ENCODE data around the gene MARCHF4. TPM values are rescaled to one million over a fixed set of nuclear protein-coding genes. Genes with fewer than 3 reads are reported as not detected.

MARCHF4 gene
- total and polyA plus RNA-seq, 2 donors (not counting 3 experiments of a cell fraction or from before 2014, with no cell fraction given), result 11.7 to 21.5 TPM

DNA sequence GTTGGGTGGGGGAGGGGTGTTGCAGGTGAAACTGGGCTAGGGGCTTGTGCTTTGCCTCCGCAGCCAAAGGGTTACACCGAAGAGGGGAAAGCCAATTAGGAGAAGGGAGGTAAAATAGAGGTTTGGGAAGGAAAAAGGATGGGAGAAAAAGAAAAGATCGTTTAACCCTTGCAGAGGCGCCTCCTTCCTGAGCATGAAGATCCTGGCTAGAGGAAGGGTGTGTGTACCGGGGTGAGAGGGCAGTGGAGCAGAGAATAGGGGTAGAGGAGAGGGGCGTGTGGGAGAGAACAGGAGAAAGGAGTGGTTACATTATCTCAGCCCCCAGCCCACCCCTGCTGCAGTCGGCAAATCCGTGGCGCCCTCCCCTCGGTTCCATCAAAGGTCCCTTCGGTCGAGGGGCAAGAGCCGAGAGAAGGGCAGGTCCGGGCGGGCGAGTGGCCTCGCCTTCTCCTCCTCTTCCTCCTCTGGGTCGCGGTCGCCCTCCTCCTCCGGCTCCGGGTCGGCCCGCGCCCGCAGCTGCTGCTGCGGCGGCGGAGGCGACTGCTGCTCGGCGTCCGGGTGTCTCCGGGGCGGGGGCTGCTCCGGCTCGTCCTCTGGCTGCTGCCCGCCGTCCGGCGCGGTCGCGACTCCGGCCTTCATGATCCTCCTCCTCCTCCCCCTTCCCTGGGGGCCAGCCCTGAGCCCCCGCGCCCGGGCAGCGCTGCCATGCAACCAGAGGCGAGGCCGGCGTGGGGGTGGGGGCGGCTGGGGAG lies 1.1 kb downstream of the MARCHF4 start:
- ChIA-PET CTCF (interaction anchor here (1.0 to 3.1 kb wide), 5 partner anchors 12 to 41 kb away, joined by 3 to 52 read pairs (median 4); partner anchors contain the start of gene SMARCAL1), POLR2A (interaction anchor here (0.7 kb wide), 1 partner anchor 999 kb away, joined by 3 read pairs; no protein-coding TSS in a partner anchor)
- peak overlapping the region; percentile 78 for H2AFZ ChIP-seq (ENCODE audit: low read depth, low read length)
- DNase-seq (ENCODE audit: low read depth, low spot score), result peak; percentile 17
- TF ChIP-seq POLR2A (IDR thresholded peaks at IDR 0.05; ENCODE audit: low read depth, low read length), result peak; percentile 62
- no peak for TF ChIP-seq EZH2 (IDR thresholded peaks at IDR 0.05; ENCODE audit: borderline replicate concordance, low read depth, low read length, severe bottlenecking)
- dilution Hi-C loops (cut with MboI; ENCODE audit: extremely low pct_ligation_motif_present, low sequenced_read_pairs) (no loop called here), intact Hi-C loops (cut with micrococcal nuclease) (no loop called here)
- peak overlapping the region; percentile 94 for H3K4me2 ChIP-seq (ENCODE audit: insufficient read depth, low read length)
- H3K9me1 ChIP-seq (replicated peaks; ENCODE audit: control insufficient read depth, extremely low read depth, insufficient read depth, low read length), result no peaks in the 10 kb centered on the region
- H3K4me1 ChIP-seq (ENCODE audit: control insufficient read depth, extremely low read depth, insufficient read depth, low read length), result peaks cover 57% of the 10 kb centered on the region
- no peak for FAIRE-seq
- peak overlapping the region; percentile 92 for H3K9ac ChIP-seq (replicated peaks; ENCODE audit: extremely low read depth, insufficient read depth, low read length)
- peaks cover 19% of the 10 kb centered on the region for H3K79me2 ChIP-seq (ENCODE audit: control insufficient read depth, insufficient read depth, low read length)
- H3K4me3 ChIP-seq (replicated peaks in 1 of 3; ENCODE audit: insufficient read depth in 1 of 3, low read depth in 1 of 3, low read length in 3 of 3), result peak overlapping the region; percentile 66 to 80 (median 69)
- H3K27me3 ChIP-seq (ENCODE audit: control insufficient read depth in 2 of 2, insufficient read depth in 2 of 2, low read length in 2 of 2), result no peaks in the 10 kb centered on the region
- H3K36me3 ChIP-seq (ENCODE audit: control insufficient read depth in 2 of 2, extremely low read depth in 1 of 2, insufficient read depth in 2 of 2, low read length in 2 of 2), result no peaks in the 10 kb centered on the region
- no peaks in the 10 kb centered on the region for H3K9me3 ChIP-seq (replicated peaks; ENCODE audit: control insufficient read depth, insufficient read depth, low read length)
- no TSS peak for BruUV-seq (replicated peaks)
- H3K27ac ChIP-seq (ENCODE audit: insufficient read depth, low read depth, low read length), result peak overlapping the region; percentile 99
- peaks cover 2% of the 10 kb centered on the region for H4K20me1 ChIP-seq (replicated peaks; ENCODE audit: control insufficient read depth, extremely low read depth, insufficient read depth, low read length)

DNA sequence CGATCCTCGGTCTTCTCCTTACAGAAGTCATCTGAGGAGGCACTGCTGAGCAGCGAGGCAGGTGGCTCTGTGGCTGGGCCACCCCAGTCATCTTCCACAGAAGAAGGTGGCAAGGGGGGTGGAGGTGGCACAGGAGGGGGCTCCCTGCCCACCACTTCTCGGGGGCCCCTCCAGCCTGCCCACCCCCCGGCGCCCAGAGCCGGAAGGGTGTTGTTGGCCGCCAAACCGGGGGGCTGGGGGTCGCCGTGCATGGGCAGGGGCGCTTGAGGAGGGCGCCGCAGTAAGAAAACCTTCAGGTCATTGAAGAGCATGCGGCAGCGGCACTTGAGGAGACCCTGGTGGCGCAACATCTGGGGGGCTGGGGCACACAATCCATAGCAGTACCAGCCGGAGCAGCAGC lies 2.5 kb downstream of the MARCHF4 start:
- DNase-seq (ENCODE audit: low read depth, low spot score) (no peak), FAIRE-seq (no peak)
- H3K9me1 ChIP-seq (replicated peaks; ENCODE audit: control insufficient read depth, extremely low read depth, insufficient read depth, low read length), result no peaks in the 10 kb centered on the region
- no peak overlapping the region for H3K4me3 ChIP-seq (replicated peaks in 1 of 3; ENCODE audit: insufficient read depth in 1 of 3, low read depth in 1 of 3, low read length in 3 of 3)
- POLR2A ChIA-PET, result no interaction called here
- no peak overlapping the region for H3K9ac ChIP-seq (replicated peaks; ENCODE audit: extremely low read depth, insufficient read depth, low read length)
- H3K4me1 ChIP-seq (ENCODE audit: control insufficient read depth, extremely low read depth, insufficient read depth, low read length), result peaks cover 57% of the 10 kb centered on the region
- peaks cover 2% of the 10 kb centered on the region for H4K20me1 ChIP-seq (replicated peaks; ENCODE audit: control insufficient read depth, extremely low read depth, insufficient read depth, low read length)
- intact Hi-C loops (cut with micrococcal nuclease) (no loop called here), dilution Hi-C loops (cut with MboI; ENCODE audit: extremely low pct_ligation_motif_present, low sequenced_read_pairs) (no loop called here)
- no peak overlapping the region for H3K27ac ChIP-seq (ENCODE audit: insufficient read depth, low read depth, low read length)
- no peaks in the 10 kb centered on the region for H3K36me3 ChIP-seq (ENCODE audit: control insufficient read depth in 2 of 2, extremely low read depth in 1 of 2, insufficient read depth in 2 of 2, low read length in 2 of 2)
- no TSS peak for BruUV-seq (replicated peaks)
- no peaks in the 10 kb centered on the region for H3K9me3 ChIP-seq (replicated peaks; ENCODE audit: control insufficient read depth, insufficient read depth, low read length)
- peak overlapping the region; percentile 94 for H3K4me2 ChIP-seq (ENCODE audit: insufficient read depth, low read length)
- no peak overlapping the region for H2AFZ ChIP-seq (ENCODE audit: low read depth, low read length)
- CTCF ChIA-PET, result no interaction called here
- no peak for TF ChIP-seq MYC (IDR thresholded peaks at IDR 0.05; ENCODE audit: low read depth, low read length)
- TF ChIP-seq, protein P1, sequence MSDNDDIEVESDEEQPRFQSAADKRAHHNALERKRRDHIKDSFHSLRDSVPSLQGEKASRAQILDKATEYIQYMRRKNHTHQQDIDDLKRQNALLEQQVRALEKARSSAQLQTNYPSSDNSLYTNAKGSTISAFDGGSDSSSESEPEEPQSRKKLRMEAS (IDR thresholded peaks at IDR 0.05; ENCODE audit: insufficient read depth, insufficient read length), result no peak
- TF ChIP-seq GATA2 (IDR thresholded peaks at IDR 0.05; ENCODE audit: insufficient read depth, insufficient read length, low read depth, low read length), result no peak
- no peak for TF ChIP-seq FOS (IDR thresholded peaks at IDR 0.05; ENCODE audit: borderline replicate concordance, insufficient read depth, low read length)
- TF ChIP-seq POLR2A (IDR thresholded peaks at IDR 0.05; ENCODE audit: low read depth, low read length), result no peak
- no peak for TF ChIP-seq EZH2 (IDR thresholded peaks at IDR 0.05; ENCODE audit: borderline replicate concordance, low read depth, low read length, severe bottlenecking)
- no peak for TF ChIP-seq JUN (IDR thresholded peaks at IDR 0.05; ENCODE audit: borderline replicate concordance, insufficient read depth, insufficient read length, low read depth)
- no peak for TF ChIP-seq POLR2AphosphoS5 (IDR thresholded peaks at IDR 0.05; ENCODE audit: insufficient read depth, low read depth, low read length)
- TF ChIP-seq, protein P2, sequence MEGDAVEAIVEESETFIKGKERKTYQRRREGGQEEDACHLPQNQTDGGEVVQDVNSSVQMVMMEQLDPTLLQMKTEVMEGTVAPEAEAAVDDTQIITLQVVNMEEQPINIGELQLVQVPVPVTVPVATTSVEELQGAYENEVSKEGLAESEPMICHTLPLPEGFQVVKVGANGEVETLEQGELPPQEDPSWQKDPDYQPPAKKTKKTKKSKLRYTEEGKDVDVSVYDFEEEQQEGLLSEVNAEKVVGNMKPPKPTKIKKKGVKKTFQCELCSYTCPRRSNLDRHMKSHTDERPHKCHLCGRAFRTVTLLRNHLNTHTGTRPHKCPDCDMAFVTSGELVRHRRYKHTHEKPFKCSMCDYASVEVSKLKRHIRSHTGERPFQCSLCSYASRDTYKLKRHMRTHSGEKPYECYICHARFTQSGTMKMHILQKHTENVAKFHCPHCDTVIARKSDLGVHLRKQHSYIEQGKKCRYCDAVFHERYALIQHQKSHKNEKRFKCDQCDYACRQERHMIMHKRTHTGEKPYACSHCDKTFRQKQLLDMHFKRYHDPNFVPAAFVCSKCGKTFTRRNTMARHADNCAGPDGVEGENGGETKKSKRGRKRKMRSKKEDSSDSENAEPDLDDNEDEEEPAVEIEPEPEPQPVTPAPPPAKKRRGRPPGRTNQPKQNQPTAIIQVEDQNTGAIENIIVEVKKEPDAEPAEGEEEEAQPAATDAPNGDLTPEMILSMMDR (IDR thresholded peaks at IDR 0.05; ENCODE audit: extremely low read depth in 1 of 2, insufficient read depth in 1 of 2, low read depth in 1 of 2, low read length in 2 of 2), result no peak
- no peaks in the 10 kb centered on the region for H3K27me3 ChIP-seq (ENCODE audit: control insufficient read depth in 2 of 2, insufficient read depth in 2 of 2, low read length in 2 of 2)
- peaks cover 22% of the 10 kb centered on the region for H3K79me2 ChIP-seq (ENCODE audit: control insufficient read depth, insufficient read depth, low read length)

Data from endothelial cell of umbilical vein (primary cell).